GM12878 (cell line): ENCODE measurements around the gene FYTTD1. TPM values are rescaled to one million over a fixed set of nuclear protein-coding genes. Genes with fewer than 3 reads are reported as not detected.
A peak's percentile ranks its signal among the peaks of the same experiment; 100 is the strongest.

Experiments
- ASH2L ChIP-seq: fragments of 300-600, 200-600 bp; sonication (generic); IDR thresholded peaks from 2 replicates; pipeline ENCODE4 v1.6.1; 2017; ENCODE audit warnings: low read depth, mild to moderate bottlenecking, borderline replicate concordance
- CBFB ChIP-seq: IDR thresholded peaks from 2 replicates; pipeline ENCODE4 v1.6.1; 2016; ENCODE audit warnings: antibody characterized with exemption, low read depth
- CBX5 ChIP-seq: sonication (generic); IDR thresholded peaks from 2 replicates; pipeline ENCODE4 v1.6.1; 2016; ENCODE audit warnings: low read depth, moderate library complexity, mild to moderate bottlenecking, inconsistent platforms
- CTCF ChIP-seq, 3 experiments: IDR thresholded peaks in 2 of 3; conservative IDR thresholded peaks in 1 of 3; 2 replicates each; pipeline ENCODE4 v1.5.1; 2011; ENCODE audit warnings: low read depth in 3 of 3, low read length in 3 of 3, mild to moderate bottlenecking in 3 of 3, control low read depth in 2 of 3, moderate library complexity in 2 of 3, inconsistent platforms in 1 of 3, mixed read lengths in 1 of 3; ENCODE audit not compliant: control insufficient read depth in 2 of 3, insufficient read depth in 1 of 3; ENCODE audit errors: extremely low read depth in 1 of 3
- EED ChIP-seq: sonication (generic); IDR thresholded peaks from 2 replicates; pipeline ENCODE4 v1.6.1; 2016; ENCODE audit warnings: antibody characterized with exemption, low read depth
- ETV6 ChIP-seq, 2 experiments: fragments of 450-650 bp in 1 of 2; IDR thresholded peaks in 1 of 2; conservative IDR thresholded peaks in 1 of 2; 2 replicates each; pipeline ENCODE4 v1.6.1; 2014; ENCODE audit warnings: antibody characterized with exemption in 1 of 2, borderline replicate concordance in 1 of 2, low read depth in 1 of 2, mild to moderate bottlenecking in 1 of 2, moderate library complexity in 1 of 2
- HDGF ChIP-seq: fragments of 450-650 bp; IDR thresholded peaks from 2 replicates; pipeline ENCODE4 v1.6.1; 2016; ENCODE audit warnings: antibody characterized with exemption
- IKZF2 ChIP-seq, 2 experiments: fragments of 450-650 bp; IDR thresholded peaks; 2 replicates each; pipeline ENCODE4 v1.6.1; 2017; ENCODE audit warnings: mild to moderate bottlenecking in 2 of 2, moderate library complexity in 2 of 2
- KLF5 ChIP-seq: fragments of 450-650 bp; IDR thresholded peaks from 2 replicates; pipeline ENCODE4 v1.6.1; 2014; ENCODE audit warnings: mild to moderate bottlenecking; ENCODE audit not compliant: partially characterized antibody
- LARP7 ChIP-seq: fragments of 450-650 bp; IDR thresholded peaks from 2 replicates; pipeline ENCODE4 v1.6.1; 2017; ENCODE audit warnings: mild to moderate bottlenecking
- MEF2A ChIP-seq: IDR thresholded peaks from 2 replicates; pipeline ENCODE4 v1.6.1; 2011; ENCODE audit warnings: low read depth, mild to moderate bottlenecking, low read length, moderate library complexity; ENCODE audit not compliant: insufficient read depth
- MTA3 ChIP-seq: IDR thresholded peaks from 2 replicates; pipeline ENCODE4 v1.6.1; 2012; ENCODE audit warnings: low read length, inconsistent platforms, borderline replicate concordance
- POLR2AphosphoS2 ChIP-seq: IDR thresholded peaks from 2 replicates; pipeline ENCODE4 v1.6.1; 2011; ENCODE audit warnings: low read depth, mild to moderate bottlenecking, low read length, improper control_type of control experiment, moderate library complexity
- PRDM15 ChIP-seq: fragments of 450-650 bp; formaldehyde crosslinking; IDR thresholded peaks from 2 replicates; pipeline ENCODE4 v1.4.0; 2020; ENCODE audit warnings: mild to moderate bottlenecking, moderate library complexity
- RAD21 ChIP-seq: IDR thresholded peaks from 2 replicates; pipeline ENCODE4 v1.6.1; 2011; ENCODE audit warnings: mild to moderate bottlenecking, low read depth, low read length, moderate library complexity; ENCODE audit not compliant: insufficient read depth
- RUNX3 ChIP-seq: IDR thresholded peaks from 2 replicates; pipeline ENCODE4 v1.6.1; 2012; ENCODE audit warnings: low read length, inconsistent platforms
- SP1 ChIP-seq: IDR thresholded peaks from one replicate; pipeline ENCODE4 v1.6.1; 2011; ENCODE audit warnings: low read depth, low read length
- TCF3 ChIP-seq: IDR thresholded peaks from 2 replicates; pipeline ENCODE4 v1.6.1; 2012; ENCODE audit warnings: low read depth, mild to moderate bottlenecking, low read length, borderline replicate concordance; ENCODE audit not compliant: insufficient read depth
- ZNF217 ChIP-seq: fragments of 450-650 bp; IDR thresholded peaks from 2 replicates; pipeline ENCODE4 v1.6.1; 2017; ENCODE audit warnings: antibody characterized with exemption, mild to moderate bottlenecking
- polyA plus RNA-seq, 11 experiments: library from polyadenylated mRNA; depleted of rRNA in 4 of 11; unstranded in 6 of 11; stranded (reverse) in 5 of 11; fragments of >200 nt; fragmentation: Nextera tagmentation in 4 of 11; fragmentation: Illumina TruSeq in 1 of 11; extraction: Ambion mirVana in 4 of 11; extraction: Trizol in 1 of 11; gene quantifications; 1 replicate in 1 of 11; 2 replicates in 10 of 11; pipeline versions ENCODE4 v1.2.1 to v1.2.3, GENCODE V29; 2011 to 2016; ENCODE audit warnings: inconsistent platforms in 2 of 11, missing spikeins in 2 of 11, low read depth in 1 of 11
- total RNA-seq, 4 experiments: library from RNA; depleted of rRNA in 3 of 4; stranded (reverse); fragments of >200 nt in 3 of 4; fragmentation: Illumina TruSeq in 1 of 4; extraction: Trizol in 1 of 4; gene quantifications; 2 replicates each; pipeline versions ENCODE4 v1.2.1 to v1.2.3, GENCODE V29; 2013 to 2021

FYTTD1 gene
- total and polyA plus RNA-seq, 10 of the 15 experiments (the other 5 are each of a cell fraction or from before 2014, with no cell fraction given): 25.5 to 101 (median 59.4) TPM

GRCh38 chr3:197782230-197782629 lies 32.5 kb downstream of the FYTTD1 start (continued):
- TF ChIP-seq POLR2AphosphoS2 (no peak), HDGF (no peak), CBFB (no peak), ETV6 (conservative IDR thresholded peaks at IDR 0.05 in 1 of 2, IDR thresholded peaks at IDR 0.05 in 1 of 2; ENCODE audit: borderline replicate concordance in 1 of 2, low read depth in 1 of 2) (peak in 1 of 2 experiments; percentile 49; a peak in 1 of 4 replicates), SP1 (no peak), RUNX3 (peak; percentile 67), LARP7 (no peak), MEF2A (0 out of 2 replicates have a peak, but pooled peaks have one; percentile 31), CTCF (IDR thresholded peaks at IDR 0.05 in 2 of 3, conservative IDR thresholded peaks at IDR 0.05 in 1 of 3; ENCODE audit: control insufficient read depth in 2 of 3, extremely low read depth in 1 of 3, insufficient read depth in 1 of 3, low read depth in 3 of 3, low read length in 3 of 3) (no peak), PRDM15 (CRISPR knock-in tag) (no peak), ASH2L (no peak), CBX5 (no peak), RAD21 (no peak), KLF5 (no peak), EED (peak; percentile 58), TCF3 (no peak), MTA3 (no peak), IKZF2 (IDR thresholded peaks at IDR 0.05) (peak; percentile 62 to 68; a peak in 2 of 4 replicates), ZNF217 (no peak)
